HCT116 (cell line): ENCODE results near the gene SSR1. TPM values are rescaled to one million over a fixed set of nuclear protein-coding genes. Genes with fewer than 3 reads are reported as not detected.

Experiments used
- ATAC-seq: fragments of 200-7000 bp; cut with Tn5 transposase; 2 replicates; pipeline ENCODE4 v1.9.1; 2020; ENCODE audit warnings: mild to moderate bottlenecking, moderate library complexity
- BruUV-seq: library from RNA; stranded (reverse); fragments of 400-500 nt; replicated peaks from 2 replicates; lab custom pipeline; 2021; lab: Mats Ljungman, UMichigan
- CTCF ChIA-PET: fragments of 300-600 bp; sonication (Branson Sonifier 250); formaldehyde crosslinking; loops from one replicate; lab custom pipeline; 2021; ENCODE audit warnings: antibody characterized with exemption; lab: Charles Lee
- POLR2A ChIA-PET: fragments of 300-600, 350-600 bp; sonication (Branson Sonifier 250); formaldehyde crosslinking; loops from one replicate; lab custom pipeline; 2021; ENCODE audit warnings: antibody characterized with exemption; lab: Charles Lee
- RAD21 ChIA-PET, 2 experiments: fragments of 300-600 bp; sonication (Branson Sonifier 250); formaldehyde crosslinking; loops; one replicate each; lab custom pipeline; 2023; ENCODE audit warnings: low total read pairs in 2 of 2; ENCODE audit not compliant: uncharacterized antibody in 2 of 2, unreplicated experiment in 2 of 2, low non-redundant PET in 1 of 2; lab: Charles Lee
- DNase-seq: peaks from one replicate; pipeline ENCODE4 v3.0.0-alpha.2; 2010; ENCODE audit warnings: low read depth, low spot score
- H2AFZ ChIP-seq: fragments of 200-600 bp; shearing (Covaris generic), sonication (generic); 2 replicates; pipeline ENCODE4 v1.6.1; 2017; ENCODE audit warnings: low read depth, mixed run types, mixed read lengths, antibody characterized with exemption, low read length; ENCODE audit not compliant: poor library complexity, severe bottlenecking
- H3K27ac ChIP-seq: 2 replicates; pipeline ENCODE4 v1.5.1; 2012; ENCODE audit warnings: low read depth, low read length
- H3K27me3 ChIP-seq: fragments of 200-600 bp; sonication (generic); 2 replicates; pipeline ENCODE4 v1.6.1; 2016; ENCODE audit warnings: mixed run types, low read length, mixed read lengths; ENCODE audit not compliant: insufficient read depth
- H3K36me3 ChIP-seq, 2 experiments: fragments of 200-500 bp in 1 of 2; fragments of 200-600 bp in 1 of 2; sonication (Bioruptor generic) in 1 of 2; sonication (generic) in 1 of 2; 2 replicates each; pipeline versions ENCODE4 v1.5.1 to v1.6.1; 2014 to 2016; ENCODE audit warnings: low read length in 2 of 2, inconsistent platforms in 1 of 2, mixed read lengths in 1 of 2, mixed run types in 1 of 2; ENCODE audit not compliant: insufficient read depth in 2 of 2, control insufficient read depth in 1 of 2
- H3K4me1 ChIP-seq, 2 experiments: fragments of 200-600 bp in 1 of 2; sonication (generic) in 1 of 2; 2 replicates each; pipeline versions ENCODE4 v1.5.1 to v1.6.1; 2012 to 2017; ENCODE audit warnings: low read length in 2 of 2, inconsistent platforms in 1 of 2, mild to moderate bottlenecking in 1 of 2, mixed read lengths in 1 of 2, mixed run types in 1 of 2, moderate library complexity in 1 of 2; ENCODE audit not compliant: insufficient read depth in 2 of 2, control insufficient read depth in 1 of 2
- H3K4me2 ChIP-seq: fragments of 200-600 bp; sonication (generic); 2 replicates; pipeline ENCODE4 v1.6.1; 2017; ENCODE audit warnings: mixed run types, low read length, mixed read lengths
- H3K4me3 ChIP-seq, 2 experiments: fragments of 200-600 bp in 1 of 2; sonication (generic) in 1 of 2; replicated peaks in 1 of 2; 2 replicates each; pipeline ENCODE4 v1.5.1; 2011 to 2016; ENCODE audit warnings: low read length in 2 of 2, control low read depth in 1 of 2, low read depth in 1 of 2, mild to moderate bottlenecking in 1 of 2, mixed read lengths in 1 of 2, mixed run types in 1 of 2
- H3K79me2 ChIP-seq: fragments of 200-600 bp; sonication (generic); 2 replicates; pipeline ENCODE4 v1.6.1; 2017; ENCODE audit warnings: mild to moderate bottlenecking, mixed run types, low read length, moderate library complexity, mixed read lengths; ENCODE audit not compliant: insufficient read depth
- H3K9ac ChIP-seq: fragments of 200-600 bp; sonication (generic); 2 replicates; pipeline ENCODE4 v1.6.1; 2016; ENCODE audit warnings: low read length, mixed read lengths
- H3K9me2 ChIP-seq: fragments of 200-600 bp; sonication (generic), shearing (Covaris generic); 2 replicates; pipeline ENCODE4 v1.6.1; 2017; ENCODE audit warnings: mixed run types, mild to moderate bottlenecking, moderate library complexity; ENCODE audit not compliant: insufficient read depth
- H3K9me3 ChIP-seq, 2 experiments: fragments of 200-500 bp in 1 of 2; fragments of 200-600 bp in 1 of 2; sonication (Bioruptor generic) in 1 of 2; sonication (generic) in 1 of 2; 2 replicates each; pipeline ENCODE4 v1.6.1; 2014 to 2017; ENCODE audit warnings: low read length in 2 of 2, mixed read lengths in 2 of 2, inconsistent platforms in 1 of 2, low read depth in 1 of 2, mild to moderate bottlenecking in 1 of 2, mixed run types in 1 of 2, moderate library complexity in 1 of 2; ENCODE audit not compliant: control insufficient read depth in 1 of 2, insufficient read depth in 1 of 2
- H4K20me1 ChIP-seq: fragments of 200-600 bp; sonication (generic), shearing (Covaris generic); 2 replicates; pipeline ENCODE4 v1.6.1; 2017; ENCODE audit warnings: mixed run types, mild to moderate bottlenecking, moderate library complexity; ENCODE audit not compliant: insufficient read depth
- EGR1 ChIP-seq: IDR thresholded peaks from 2 replicates; pipeline ENCODE4 v1.6.1; 2012; ENCODE audit warnings: low read depth
- POLR2A ChIP-seq: IDR thresholded peaks from 2 replicates; pipeline ENCODE4 v1.7.0; 2011; ENCODE audit warnings: borderline replicate concordance; ENCODE audit not compliant: insufficient read depth, insufficient read length; ENCODE audit errors: extremely low read depth
- RAD21 ChIP-seq: IDR thresholded peaks from 2 replicates; pipeline ENCODE4 v1.6.1; 2012; ENCODE audit warnings: low read depth, mild to moderate bottlenecking
- TCF7L2 ChIP-seq: IDR thresholded peaks from 2 replicates; pipeline ENCODE4 v1.7.0; 2011; ENCODE audit warnings: borderline replicate concordance, inconsistent platforms; ENCODE audit not compliant: insufficient read depth, insufficient read length; ENCODE audit errors: extremely low read depth
- ZBTB33 ChIP-seq: IDR thresholded peaks from 2 replicates; pipeline ENCODE4 v1.6.1; 2011; ENCODE audit warnings: mild to moderate bottlenecking, low read length, moderate library complexity; ENCODE audit not compliant: insufficient replicate concordance; ENCODE audit errors: extremely low read depth
- intact Hi-C: fragments of 100-400 bp; cut with micrococcal nuclease; formaldehyde crosslinking; loops from 2 replicates; pipeline ENCODE4 v1.10.0; 2022
- total RNA-seq: library from RNA; stranded (reverse); gene quantifications from one replicate; pipeline ENCODE4 v1.2.1, GENCODE V29; 2021; ENCODE audit not compliant: unreplicated experiment

SSR1 gene
- total RNA-seq, 1 experiment from 2014 or later: 127 TPM

GRCh38 chr6:7255918-7256317 is 57.1 kb downstream of the SSR1 start (continued):
- TF ChIP-seq ZBTB33: no peak
- TF ChIP-seq POLR2A: no peak

GRCh38 chr6:7254980-7255835 is 57.8 kb downstream of the SSR1 start:
- no peak overlapping the region for H3K4me2 ChIP-seq
- no peak overlapping the region for H2AFZ ChIP-seq
- no peak overlapping the region for H3K27ac ChIP-seq
- no TSS peak for BruUV-seq
- RAD21 ChIA-PET: no interaction called here
- CTCF ChIA-PET: interaction anchor here (1.4 kb wide), 1 partner anchor 12 kb away, joined by 3 read pairs; no protein-coding TSS in a partner anchor
- intact Hi-C loops: no loop called here
- H3K36me3 ChIP-seq: peaks cover 0 to 2% of the 10 kb centered on the region in 2 experiments; a peak in 2 of 4 replicates
- no peaks in the 10 kb centered on the region for H3K9me2 ChIP-seq
- ATAC-seq: peak; percentile 29; the same call in 1 of the 2 replicates
- no peaks in the 10 kb centered on the region for H4K20me1 ChIP-seq
- peaks cover 0 to under 1% of the 10 kb centered on the region in 2 experiments; a peak in 1 of 4 replicates for H3K4me1 ChIP-seq
- TF ChIP-seq RAD21: peak; percentile 40
- TF ChIP-seq TCF7L2: no peak
- no peak for TF ChIP-seq EGR1
- no peaks in the 10 kb centered on the region for H3K9me3 ChIP-seq
- H3K27me3 ChIP-seq: no peaks in the 10 kb centered on the region
- no peak overlapping the region for H3K4me3 ChIP-seq
- no peak for DNase-seq
- no peak overlapping the region for H3K9ac ChIP-seq
- POLR2A ChIA-PET: interaction anchor here (0.6 kb wide), 1 partner anchor 361 kb away, joined by 3 read pairs; no protein-coding TSS in a partner anchor
- no peaks in the 10 kb centered on the region for H3K79me2 ChIP-seq
